AML-193 (cell line): ENCODE data around the gene POU3F3.
A peak's percentile ranks its signal among the peaks of the same experiment; 100 is the strongest.

ENCODE experiments used
- DNase-seq, 2 experiments: peaks; one replicate each; lab custom pipeline; 2025; lab: John Stamatoyannopoulos, UW

POU3F3 gene

DNA sequence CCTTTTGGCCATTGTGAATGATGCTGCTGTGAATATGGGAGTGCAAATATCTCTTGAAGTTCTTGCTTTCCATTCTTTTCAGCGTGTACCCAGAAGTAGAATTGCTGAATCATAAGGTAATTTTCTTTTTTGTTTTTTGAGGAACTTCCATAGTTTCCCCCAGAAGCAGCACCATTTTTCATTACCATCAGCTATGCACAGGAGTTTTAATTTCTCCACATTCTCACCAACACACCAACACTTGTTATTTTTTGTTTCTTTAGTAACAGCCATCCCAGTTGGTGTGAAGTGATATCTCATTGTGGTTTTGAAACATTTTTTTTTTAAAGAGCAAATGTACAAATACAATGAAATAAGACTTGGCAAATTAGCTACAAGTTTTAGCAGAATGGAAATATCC, 21.3 kb downstream of the POU3F3 start:
- peak in 1 of 2 experiments; percentile 9 for DNase-seq

- no peak for DNase-seq
Measured at GRCh38 chr2:104876606-104877570, 23.0 kb downstream of the POU3F3 start.

DNA sequence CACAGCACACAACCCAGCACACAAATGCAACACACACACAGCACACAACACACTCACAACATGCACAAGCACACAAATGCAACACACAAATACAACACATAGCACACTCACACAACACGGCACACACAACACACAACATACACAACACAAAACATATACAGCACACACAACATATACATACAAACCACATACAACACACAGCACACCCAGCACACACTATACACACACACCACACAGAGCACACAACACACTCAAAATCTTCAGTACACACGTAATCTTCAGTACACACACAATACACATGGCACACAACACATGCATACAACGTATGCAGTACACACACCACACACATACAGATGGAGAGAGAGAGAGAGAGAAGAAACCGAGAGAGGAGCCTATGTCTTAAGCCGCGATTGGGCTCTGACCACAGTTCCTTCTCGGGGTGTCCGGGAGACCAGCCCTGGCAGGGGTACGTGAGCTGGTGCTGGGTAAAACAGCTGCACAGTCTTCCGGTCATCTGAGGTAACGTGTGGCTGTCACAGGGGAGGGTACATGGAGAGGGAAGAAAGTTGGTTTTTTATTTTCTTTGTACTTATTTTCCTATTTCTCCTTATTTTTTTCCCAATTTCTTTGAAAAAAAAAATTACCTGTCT, 25.1 kb downstream of the POU3F3 start:
- DNase-seq = no peak

GRCh38 chr2:104880076-104880475, 26.2 kb downstream of the POU3F3 start:
- no peak for DNase-seq

DNA sequence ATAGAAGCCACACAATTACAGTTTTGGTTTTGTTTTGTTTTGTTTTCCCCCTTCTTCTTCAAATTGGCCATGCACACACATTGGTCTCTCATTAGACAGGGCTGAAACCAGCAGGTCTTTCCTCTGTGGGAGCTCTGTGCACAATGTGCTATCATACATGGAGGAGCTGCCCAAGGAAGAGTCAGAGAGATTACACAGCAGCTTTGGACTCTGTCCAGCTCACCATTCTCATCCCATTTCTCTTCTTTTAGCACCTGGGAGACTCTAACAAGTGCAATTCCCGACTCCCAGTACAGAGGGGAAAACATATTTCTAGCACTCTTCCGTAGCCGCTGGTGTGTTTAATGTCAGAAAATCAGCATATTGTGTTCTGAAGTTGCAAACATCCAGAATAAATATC, 29.4 kb downstream of the POU3F3 start:
- DNase-seq = no peak

DNA sequence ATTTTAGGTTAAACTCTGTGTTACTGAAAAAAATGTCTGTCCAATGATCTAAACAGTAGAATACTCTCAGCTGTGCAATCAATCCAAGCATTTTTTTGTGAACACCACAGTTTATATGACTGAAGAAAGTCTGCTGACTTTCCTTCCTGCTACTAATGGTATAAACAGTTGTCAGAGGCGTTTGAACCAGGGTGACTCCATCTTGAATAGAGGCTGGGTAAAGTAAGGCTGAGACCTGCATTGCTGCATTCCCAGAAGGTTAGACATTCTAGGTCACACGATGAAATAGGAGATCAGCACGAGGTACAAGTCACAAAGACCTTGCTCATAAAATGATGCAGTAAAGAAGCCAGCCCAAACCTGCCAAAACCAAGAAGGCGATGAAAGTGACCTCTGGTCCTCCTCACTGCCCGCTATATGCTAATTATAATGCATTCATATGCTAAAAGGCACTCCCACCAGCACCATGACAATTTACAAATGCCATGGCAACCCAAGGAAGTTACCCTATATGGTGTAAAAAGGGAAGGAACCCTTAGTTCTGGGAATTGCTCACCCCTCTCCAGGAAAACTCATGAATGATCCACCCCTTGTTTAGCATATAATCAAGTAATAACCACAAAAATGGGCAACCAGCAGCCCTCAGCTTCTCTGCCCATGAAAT, 31.3 kb downstream of the POU3F3 start:
- no peak for DNase-seq

GRCh38 chr2:104887676-104888075, 33.8 kb downstream of the POU3F3 start:
- no peak for DNase-seq

DNA sequence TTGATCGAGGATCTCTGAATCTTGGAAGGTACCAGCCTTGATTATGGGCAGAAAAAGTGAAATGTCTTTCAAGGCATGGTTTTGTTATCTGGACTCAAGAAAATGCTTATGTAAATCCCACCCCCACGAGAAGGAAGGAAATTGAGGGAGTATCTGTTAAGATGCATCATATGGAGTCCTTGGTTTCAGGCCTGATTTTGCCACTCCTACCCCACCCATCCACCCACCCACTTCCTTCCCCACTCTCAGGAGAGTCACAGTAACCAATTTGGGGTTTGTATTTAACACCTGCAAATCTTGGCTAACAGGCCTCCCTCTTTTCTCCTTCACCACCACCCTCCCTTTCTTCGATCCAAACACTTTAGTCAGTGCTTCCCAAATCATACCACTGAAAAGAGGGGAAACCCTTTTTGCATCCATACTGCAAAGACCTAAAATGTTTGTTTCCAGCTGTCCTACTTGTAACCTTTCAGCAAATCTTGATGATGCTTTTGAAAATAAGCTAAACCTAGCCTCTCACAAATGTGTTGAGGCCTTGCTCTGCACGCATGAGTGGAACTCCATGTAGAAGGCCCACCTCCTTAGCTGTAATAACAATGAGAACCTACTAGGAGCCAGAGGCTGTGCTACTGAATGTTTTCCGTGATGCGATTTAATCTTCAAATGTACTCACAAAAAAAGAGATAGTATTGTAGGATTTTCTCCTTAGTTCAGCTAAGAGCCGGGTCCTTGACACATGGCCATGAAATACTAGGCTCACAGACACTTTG, 34.8 kb downstream of the POU3F3 start:
- DNase-seq = no peak

- peak; percentile 56 to 61 for DNase-seq
Measured at GRCh38 chr2:104889291-104889959, 35.5 kb downstream of the POU3F3 start.

- DNase-seq = no peak
Measured at GRCh38 chr2:104889960-104890684, 36.2 kb downstream of the POU3F3 start.

- no peak for DNase-seq
Measured at GRCh38 chr2:104890685-104891069, 36.8 kb downstream of the POU3F3 start.

GRCh38 chr2:104891145-104891544, 37.2 kb downstream of the POU3F3 start:
- no peak for DNase-seq

- DNase-seq = no peak
Measured at GRCh38 chr2:104896446-104896845, 42.5 kb downstream of the POU3F3 start.

DNA sequence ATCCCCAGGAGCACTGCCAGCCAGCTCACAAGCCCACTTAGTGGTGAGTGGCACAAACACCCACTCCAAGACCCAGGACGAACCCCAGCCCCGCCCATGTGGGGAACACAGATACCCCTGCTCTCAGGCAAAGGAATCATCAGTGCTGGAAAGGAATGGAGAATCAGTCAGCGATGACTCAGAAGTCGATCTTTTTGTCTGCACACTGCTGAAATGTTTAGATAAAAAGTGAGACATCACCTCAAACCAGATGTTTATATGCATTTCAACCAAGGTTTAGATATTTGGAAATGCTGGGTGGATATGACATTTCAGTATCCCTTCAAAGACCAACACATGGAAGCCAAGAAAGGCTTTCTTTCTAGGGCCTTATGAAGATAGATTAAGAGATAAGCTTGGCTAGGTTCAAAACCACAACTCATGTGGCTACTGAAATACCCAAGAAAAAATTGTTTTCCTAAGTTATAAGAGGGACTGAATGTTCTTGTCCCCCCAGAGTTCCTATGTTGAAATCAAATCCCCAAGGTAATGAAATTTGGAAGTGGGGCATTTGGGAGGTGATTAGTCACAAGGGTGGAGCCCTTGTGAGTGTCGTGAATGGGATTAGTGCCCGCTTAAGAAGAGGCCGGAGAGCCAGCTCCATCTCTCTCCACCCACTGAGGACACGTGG, 43.7 kb downstream of the POU3F3 start:
- no peak for DNase-seq

DNA sequence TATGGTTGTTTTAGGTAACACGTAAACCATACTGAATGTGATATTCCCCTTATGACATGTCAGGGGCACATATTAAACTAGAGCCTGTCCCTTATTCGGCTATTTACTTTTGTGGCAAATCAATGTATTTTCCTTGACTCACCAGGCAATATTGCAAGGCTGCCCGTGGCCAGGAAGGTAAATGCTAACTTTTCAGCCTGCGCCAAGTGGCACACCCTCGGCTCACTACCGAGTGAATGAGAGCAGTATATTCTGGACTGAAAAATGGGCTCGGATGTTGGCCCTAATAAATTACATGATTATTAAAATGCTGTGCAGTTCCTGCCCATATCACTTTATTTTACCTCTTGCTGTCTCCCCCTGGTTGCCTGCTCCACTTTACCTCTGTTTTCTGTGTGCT, 46.7 kb downstream of the POU3F3 start:
- no peak for DNase-seq

DNA sequence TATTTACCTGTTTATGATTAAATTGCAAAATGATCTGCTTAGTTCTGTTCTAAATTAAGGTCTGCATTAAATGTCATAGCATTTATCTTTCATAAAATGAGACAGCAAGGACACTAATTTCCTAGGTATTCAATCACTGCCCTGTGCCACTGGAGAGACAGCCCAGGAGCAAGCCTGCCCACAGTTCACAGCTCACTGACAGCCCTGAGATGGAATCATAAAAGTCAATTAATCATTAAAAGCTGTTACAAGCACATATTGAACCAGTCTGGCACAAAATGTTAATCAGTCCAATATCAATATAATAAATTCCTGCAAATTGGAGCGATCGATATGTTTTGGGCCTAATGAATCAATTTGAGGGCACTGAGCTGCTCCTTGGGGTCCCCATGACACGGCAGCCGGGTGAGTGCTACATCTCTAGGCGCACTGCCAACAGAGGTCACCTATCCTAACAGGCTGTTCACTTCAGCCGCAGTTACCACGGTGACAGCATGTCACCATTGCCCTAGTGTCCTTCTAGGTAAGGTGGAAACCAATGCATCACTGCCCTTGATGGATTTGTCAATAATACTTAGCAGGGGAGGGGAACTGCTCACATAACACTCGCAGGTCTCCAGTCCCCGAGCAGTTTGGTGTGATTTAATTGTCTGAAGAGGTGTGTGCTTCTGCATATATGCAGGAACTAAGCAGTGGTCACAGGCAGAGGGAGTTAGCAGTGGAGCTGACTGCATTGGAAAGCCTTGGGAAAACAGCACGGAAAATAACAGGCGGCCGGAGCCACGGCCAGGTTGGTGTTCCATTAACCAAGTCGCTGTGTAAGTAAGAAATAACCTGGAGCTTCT, 47.3 kb downstream of the POU3F3 start:
- DNase-seq = no peak

- no peak for DNase-seq
Measured at GRCh38 chr2:104902317-104902716, 48.4 kb downstream of the POU3F3 start.
